ENCODE data around the gene MTUS2. TPM values are rescaled to one million over a fixed set of nuclear protein-coding genes. Genes with fewer than 3 reads are reported as not detected.

MTUS2 gene
- total RNA-seq, 1 experiment from 2014 or later, result not detected

- Histone ChIP-seq H3K4me3 (ENCODE audit: low read length) (no peak overlapping the region), H3K79me2 (ENCODE audit: low read length) (no peaks in the 10 kb centered on the region), H3K36me3 (ENCODE audit: low read depth, low read length) (no peaks in the 10 kb centered on the region), H3K27ac (ENCODE audit: low read length) (no peak overlapping the region), H2AFZ (ENCODE audit: low read length) (no peak overlapping the region), H3F3A (ENCODE audit: low read length, unreplicated experiment) (no peaks in the 10 kb centered on the region), H3K27me3 (ENCODE audit: low read length) (no peaks in the 10 kb centered on the region), H4K20me1 (ENCODE audit: low read length) (no peaks in the 10 kb centered on the region), H3K9me3 (ENCODE audit: low read length) (no peaks in the 10 kb centered on the region), H3K4me2 (ENCODE audit: low read length) (no peak overlapping the region), H3K9me2 (replicated peaks; ENCODE audit: low read length) (no peaks in the 10 kb centered on the region), H3K4me1 (ENCODE audit: insufficient read depth, low read length) (no peaks in the 10 kb centered on the region), H3K9ac (ENCODE audit: low read length) (no peak overlapping the region)
- CTCF ChIA-PET, result no interaction called here
- POLR2A ChIA-PET (ENCODE audit: unreplicated experiment), result no interaction called here
- no peak for ATAC-seq
- no TSS peak for BruUV-seq (replicated peaks)
- TF ChIP-seq EZH2phosphoT487 (IDR thresholded peaks at IDR 0.05; ENCODE audit: borderline replicate concordance, low read length), result no peak
- TF ChIP-seq EZH2 (IDR thresholded peaks at IDR 0.05; ENCODE audit: low read length, unreplicated experiment), result no peak
- no peak for TF ChIP-seq CTCF (conservative IDR thresholded peaks at IDR 0.05; ENCODE audit: low read depth, low read length)
- DNase-seq, result no peak
- intact Hi-C loops (cut with micrococcal nuclease), result loop anchor here (10.0 kb wide), 1 partner anchor 277 kb away; no protein-coding TSS in a partner anchor
These were observed 57.3 kb downstream of the MTUS2 start for GRCh38 chr13:28877408-28877807.

- H3K79me2 ChIP-seq (ENCODE audit: low read length), result no peaks in the 10 kb centered on the region
- no peak overlapping the region for H3K27ac ChIP-seq (ENCODE audit: low read length)
- H3K4me3 ChIP-seq (ENCODE audit: low read length), result no peak overlapping the region
- CTCF ChIA-PET, result no interaction called here
- ATAC-seq (no peak), DNase-seq (no peak)
- H3K9ac ChIP-seq (ENCODE audit: low read length), result no peak overlapping the region
- BruUV-seq (replicated peaks), result no TSS peak
- H3K4me2 ChIP-seq (ENCODE audit: low read length), result no peak overlapping the region
- 0 out of 2 replicates have a peak, but pooled peaks cover 4% of the 10 kb centered on the region for H3K27me3 ChIP-seq (ENCODE audit: low read length)
- no peaks in the 10 kb centered on the region for H3K36me3 ChIP-seq (ENCODE audit: low read depth, low read length)
- intact Hi-C loops (cut with micrococcal nuclease), result no loop called here
- no peaks in the 10 kb centered on the region for H3F3A ChIP-seq (ENCODE audit: low read length, unreplicated experiment)
- H3K9me2 ChIP-seq (replicated peaks; ENCODE audit: low read length), result no peaks in the 10 kb centered on the region
- no peaks in the 10 kb centered on the region for H3K9me3 ChIP-seq (ENCODE audit: low read length)
- H2AFZ ChIP-seq (ENCODE audit: low read length), result no peak overlapping the region
- POLR2A ChIA-PET (ENCODE audit: unreplicated experiment), result no interaction called here
- H3K4me1 ChIP-seq (ENCODE audit: insufficient read depth, low read length), result no peaks in the 10 kb centered on the region
- H4K20me1 ChIP-seq (ENCODE audit: low read length), result no peaks in the 10 kb centered on the region
- no peak for TF ChIP-seq CTCF (conservative IDR thresholded peaks at IDR 0.05; ENCODE audit: low read depth, low read length)
- no peak for TF ChIP-seq EZH2 (IDR thresholded peaks at IDR 0.05; ENCODE audit: low read length, unreplicated experiment)
- no peak for TF ChIP-seq EZH2phosphoT487 (IDR thresholded peaks at IDR 0.05; ENCODE audit: borderline replicate concordance, low read length)
These were observed 65.0 kb downstream of the MTUS2 start for GRCh38 chr13:28885181-28885580.

GRCh38 chr13:28889086-28889732 is 69.1 kb downstream of the MTUS2 start:
- intact Hi-C loops (cut with micrococcal nuclease), result no loop called here
- TF ChIP-seq EZH2 (IDR thresholded peaks at IDR 0.05; ENCODE audit: low read length, unreplicated experiment) (no peak), CTCF (conservative IDR thresholded peaks at IDR 0.05; ENCODE audit: low read depth, low read length) (no peak), EZH2phosphoT487 (IDR thresholded peaks at IDR 0.05; ENCODE audit: borderline replicate concordance, low read length) (no peak)
- no peak overlapping the region for H2AFZ ChIP-seq (ENCODE audit: low read length)
- H3K4me3 ChIP-seq (ENCODE audit: low read length), result no peak overlapping the region
- no peaks in the 10 kb centered on the region for H3F3A ChIP-seq (ENCODE audit: low read length, unreplicated experiment)
- ATAC-seq, result no peak
- H3K4me2 ChIP-seq (ENCODE audit: low read length), result no peak overlapping the region
- no peak for DNase-seq
- 0 out of 2 replicates have a peak, but pooled peaks cover 15% of the 10 kb centered on the region for H3K27me3 ChIP-seq (ENCODE audit: low read length)
- H3K9me2 ChIP-seq (replicated peaks; ENCODE audit: low read length), result no peaks in the 10 kb centered on the region
- H3K27ac ChIP-seq (ENCODE audit: low read length), result no peak overlapping the region
- H3K4me1 ChIP-seq (ENCODE audit: insufficient read depth, low read length), result no peaks in the 10 kb centered on the region
- CTCF ChIA-PET, result no interaction called here
- no peak overlapping the region for H3K9ac ChIP-seq (ENCODE audit: low read length)
- no peaks in the 10 kb centered on the region for H3K9me3 ChIP-seq (ENCODE audit: low read length)
- no peaks in the 10 kb centered on the region for H3K79me2 ChIP-seq (ENCODE audit: low read length)
- POLR2A ChIA-PET (ENCODE audit: unreplicated experiment), result no interaction called here
- no peaks in the 10 kb centered on the region for H4K20me1 ChIP-seq (ENCODE audit: low read length)
- BruUV-seq (replicated peaks), result no TSS peak
- no peaks in the 10 kb centered on the region for H3K36me3 ChIP-seq (ENCODE audit: low read depth, low read length)
